Stimulated activated CD4-positive, alpha-beta T cell treated with anti-CD3 and anti-CD28 coated beads, Interleukin-15, amount 100 ng/mL, for 24 hours (primary cell): ENCODE measurements around the gene MICALL2.
A peak's percentile ranks its signal among the peaks of the same experiment; 100 is the strongest.

Experiments used
- DNase-seq: peaks from one replicate; pipeline ENCODE4 v3.0.0-alpha.2; 2020

The MICALL2 gene

GRCh38 chr7:1431634-1432380 is 27.5 kb downstream of the MICALL2 start:
- no peak for DNase-seq

- DNase-seq, result no peak
Measured at GRCh38 chr7:1431226-1431625, 28.0 kb downstream of the MICALL2 start.

- no peak for DNase-seq
Measured at GRCh38 chr7:1430056-1430845, 29.0 kb downstream of the MICALL2 start.

GRCh38 chr7:1428941-1429501 is 30.2 kb downstream of the MICALL2 start:
- DNase-seq, result no peak

- no peak for DNase-seq
Measured at GRCh38 chr7:1427064-1427657, 32.1 kb downstream of the MICALL2 start.

- no peak for DNase-seq
Measured at GRCh38 chr7:1426474-1426873, 32.8 kb downstream of the MICALL2 start.

- DNase-seq, result no peak
Measured at GRCh38 chr7:1425292-1426136, 33.8 kb downstream of the MICALL2 start.

GRCh38 chr7:1424041-1424440 is 35.2 kb downstream of the MICALL2 start:
- no peak for DNase-seq

GRCh38 chr7:1423264-1423811 is 35.9 kb downstream of the MICALL2 start:
- DNase-seq, result no peak

- no peak for DNase-seq
Measured at GRCh38 chr7:1422512-1423263, 36.6 kb downstream of the MICALL2 start.

- no peak for DNase-seq
Measured at GRCh38 chr7:1421946-1422345, 37.3 kb downstream of the MICALL2 start.

- DNase-seq, result no peak
Measured at GRCh38 chr7:1421020-1421790, 38.1 kb downstream of the MICALL2 start.

- DNase-seq, result no peak
Measured at GRCh38 chr7:1419688-1420087, 39.6 kb downstream of the MICALL2 start.

- DNase-seq, result no peak
Measured at GRCh38 chr7:1419310-1419634, 40.0 kb downstream of the MICALL2 start.

GRCh38 chr7:1418505-1419309 is 40.6 kb downstream of the MICALL2 start:
- DNase-seq, result no peak

- DNase-seq, result no peak
Measured at GRCh38 chr7:1415389-1415990, 43.8 kb downstream of the MICALL2 start.

- no peak for DNase-seq
Measured at GRCh38 chr7:1413936-1414639, 45.2 kb downstream of the MICALL2 start.

- peak; percentile 93 for DNase-seq
Measured at GRCh38 chr7:1412322-1413261, 46.7 kb downstream of the MICALL2 start.
